HG02759 (cell line): Measurements from ENCODE around the gene CYP2D6.
"Not testable (repeated sequence)": the region's sequence is repeated elsewhere in the genome, so short reads cannot be mapped to it uniquely, and the experiment has no call there.

ENCODE experiments used
- ATAC-seq: cut with Tn5 transposase; IDR thresholded peaks from one replicate; pipeline ENCODE4 v1.9.1; 2021; ENCODE audit warnings: mild to moderate bottlenecking, moderate library complexity; ENCODE audit not compliant: unreplicated experiment

Gene CYP2D6

GRCh38 chr22:42135688-42136087, 5.1 kb upstream of the CYP2D6 start:
- not testable (repeated sequence) for ATAC-seq

GRCh38 chr22:42134100-42135020, 3.8 kb upstream of the CYP2D6 start:
- ATAC-seq = no peak

GRCh38 chr22:42132457-42132856, 1.8 kb upstream of the CYP2D6 start:
- no peak for ATAC-seq

GRCh38 chr22:42131562-42131961, 952 bp upstream of the CYP2D6 start:
- ATAC-seq = no peak

- ATAC-seq = not testable (repeated sequence)
Measured at GRCh38 chr22:42130182-42130581, 428 bp downstream of the CYP2D6 start.

GRCh38 chr22:42128776-42129694, 1.6 kb downstream of the CYP2D6 start:
- not testable (repeated sequence) for ATAC-seq

- ATAC-seq = not testable (repeated sequence)
Measured at GRCh38 chr22:42128007-42128406, 2.6 kb downstream of the CYP2D6 start.

GRCh38 chr22:42127606-42128005, 3.0 kb downstream of the CYP2D6 start:
- no peak for ATAC-seq

- not testable (repeated sequence) for ATAC-seq
Measured at GRCh38 chr22:42123529-42123928, 7.1 kb downstream of the CYP2D6 start.

GRCh38 chr22:42120231-42121021, 10.2 kb downstream of the CYP2D6 start:
- ATAC-seq = peak; percentile 49

GRCh38 chr22:42116848-42117424, 13.7 kb downstream of the CYP2D6 start:
- no peak for ATAC-seq

- not testable (repeated sequence) for ATAC-seq
Measured at GRCh38 chr22:42115420-42115830, 15.2 kb downstream of the CYP2D6 start.

GRCh38 chr22:42114721-42115120, 15.9 kb downstream of the CYP2D6 start:
- ATAC-seq = no peak

- not testable (repeated sequence) for ATAC-seq
Measured at GRCh38 chr22:42112793-42113192, 17.8 kb downstream of the CYP2D6 start.

- ATAC-seq = no peak
Measured at GRCh38 chr22:42111798-42112197, 18.8 kb downstream of the CYP2D6 start.

- ATAC-seq = no peak
Measured at GRCh38 chr22:42108848-42109247, 21.8 kb downstream of the CYP2D6 start.

GRCh38 chr22:42104332-42104860, 26.2 kb downstream of the CYP2D6 start:
- ATAC-seq = not testable (repeated sequence)

GRCh38 chr22:42101199-42101598, 29.4 kb downstream of the CYP2D6 start:
- no peak for ATAC-seq

GRCh38 chr22:42091455-42091782, 39.2 kb downstream of the CYP2D6 start:
- no peak for ATAC-seq
